NOMO-1 (cell line): ENCODE measurements around the gene SEMA4B.
A peak's percentile ranks its signal among the peaks of the same experiment; 100 is the strongest.
"Not testable (repeated sequence)": the region's sequence is repeated elsewhere in the genome, so short reads cannot be mapped to it uniquely, and the experiment has no call there.

Experiments
- DNase-seq, 2 experiments: peaks; one replicate each; lab custom pipeline; 2025; ENCODE audit not compliant: unreplicated experiment in 2 of 2; lab: John Stamatoyannopoulos, UW

The SEMA4B gene, protein sequence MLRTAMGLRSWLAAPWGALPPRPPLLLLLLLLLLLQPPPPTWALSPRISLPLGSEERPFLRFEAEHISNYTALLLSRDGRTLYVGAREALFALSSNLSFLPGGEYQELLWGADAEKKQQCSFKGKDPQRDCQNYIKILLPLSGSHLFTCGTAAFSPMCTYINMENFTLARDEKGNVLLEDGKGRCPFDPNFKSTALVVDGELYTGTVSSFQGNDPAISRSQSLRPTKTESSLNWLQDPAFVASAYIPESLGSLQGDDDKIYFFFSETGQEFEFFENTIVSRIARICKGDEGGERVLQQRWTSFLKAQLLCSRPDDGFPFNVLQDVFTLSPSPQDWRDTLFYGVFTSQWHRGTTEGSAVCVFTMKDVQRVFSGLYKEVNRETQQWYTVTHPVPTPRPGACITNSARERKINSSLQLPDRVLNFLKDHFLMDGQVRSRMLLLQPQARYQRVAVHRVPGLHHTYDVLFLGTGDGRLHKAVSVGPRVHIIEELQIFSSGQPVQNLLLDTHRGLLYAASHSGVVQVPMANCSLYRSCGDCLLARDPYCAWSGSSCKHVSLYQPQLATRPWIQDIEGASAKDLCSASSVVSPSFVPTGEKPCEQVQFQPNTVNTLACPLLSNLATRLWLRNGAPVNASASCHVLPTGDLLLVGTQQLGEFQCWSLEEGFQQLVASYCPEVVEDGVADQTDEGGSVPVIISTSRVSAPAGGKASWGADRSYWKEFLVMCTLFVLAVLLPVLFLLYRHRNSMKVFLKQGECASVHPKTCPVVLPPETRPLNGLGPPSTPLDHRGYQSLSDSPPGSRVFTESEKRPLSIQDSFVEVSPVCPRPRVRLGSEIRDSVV

GRCh38 chr15:90201130-90201943, at the start of gene SEMA4B:
Gene SEMA4B (plus strand): TSS chr15:90201330. CDS start chr15:90201579, 249 bp downstream.
- DNase-seq = peak; percentile 57 to 79

GRCh38 chr15:90151989-90152645, 49.0 kb upstream of the SEMA4B start:
- DNase-seq = no peak

DNA sequence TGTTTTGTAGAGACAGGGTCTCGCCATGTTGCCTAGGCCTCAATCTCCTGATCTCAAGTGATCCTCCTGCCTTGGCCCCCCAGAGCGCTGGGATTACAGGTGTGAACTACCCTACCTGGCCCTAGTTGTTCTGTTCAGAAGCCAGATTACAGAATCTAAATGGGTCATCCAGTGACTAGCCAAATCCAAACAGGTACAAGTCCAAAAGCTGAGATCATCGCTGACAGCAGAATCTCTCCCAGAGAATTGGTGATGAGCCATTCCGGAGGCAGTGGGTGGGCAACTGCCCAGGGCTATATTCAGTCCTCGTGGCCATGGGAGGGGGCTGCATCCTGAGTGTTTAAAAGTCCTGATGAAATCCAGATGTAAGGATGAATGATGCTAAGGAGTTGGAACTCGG, 47.5 kb upstream of the SEMA4B start:
- DNase-seq = no peak

DNA sequence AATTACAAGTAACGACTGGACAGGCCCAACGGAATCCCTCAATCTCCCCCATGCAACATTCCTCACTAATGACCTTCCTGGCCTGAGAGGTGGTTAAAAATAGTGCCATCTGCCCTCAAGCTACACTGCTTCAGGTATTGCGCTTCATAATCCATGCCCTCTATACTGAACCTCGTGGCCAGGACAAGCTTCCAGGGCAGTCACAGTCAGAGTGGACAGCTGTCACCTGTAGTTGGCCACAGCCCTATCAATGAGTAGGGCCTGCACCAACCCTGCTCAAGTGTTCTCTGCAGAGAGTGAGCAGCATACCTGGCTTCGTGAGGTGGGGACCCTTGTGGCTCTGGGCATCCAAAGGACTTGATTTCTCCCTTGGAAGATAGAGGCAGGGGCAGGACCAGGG, 46.9 kb upstream of the SEMA4B start:
- no peak for DNase-seq

DNA sequence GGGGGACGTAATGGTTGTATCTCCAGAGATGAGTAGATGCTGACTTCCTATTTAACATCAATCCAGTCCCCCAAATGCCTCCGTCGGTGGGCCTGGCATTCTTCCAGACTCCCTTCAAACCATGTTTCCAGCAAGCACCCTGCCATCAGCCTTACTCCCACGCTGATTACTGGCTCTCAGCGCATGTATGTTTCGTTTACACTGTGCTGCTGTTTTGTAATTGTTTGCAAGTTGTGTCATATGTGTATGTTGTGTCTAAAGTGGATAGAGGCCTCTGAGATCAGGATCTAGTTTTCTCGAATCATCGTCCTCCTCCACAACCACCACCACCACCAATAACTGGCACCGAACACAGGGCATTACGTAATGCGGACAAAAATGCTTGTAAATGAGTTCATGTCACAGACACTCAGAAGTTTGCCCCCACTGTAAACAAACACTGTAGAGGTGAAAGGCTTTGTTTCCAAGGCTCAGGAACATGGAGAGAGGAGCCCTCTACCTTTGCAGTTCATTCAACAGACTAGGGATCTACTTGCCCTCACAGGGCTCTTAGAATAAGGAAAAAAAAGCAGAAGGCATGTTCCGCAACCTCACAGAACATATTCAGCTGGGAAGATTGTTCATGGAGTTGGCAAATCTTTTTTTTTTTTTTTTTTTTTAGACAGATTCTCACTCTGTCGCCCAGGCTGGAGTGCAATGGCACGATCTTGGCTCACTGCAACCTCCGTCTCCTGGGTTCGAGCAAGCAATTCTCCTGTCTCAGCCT, 46.1 kb upstream of the SEMA4B start:
- peak in 1 of 2 experiments; percentile 13 for DNase-seq

DNA sequence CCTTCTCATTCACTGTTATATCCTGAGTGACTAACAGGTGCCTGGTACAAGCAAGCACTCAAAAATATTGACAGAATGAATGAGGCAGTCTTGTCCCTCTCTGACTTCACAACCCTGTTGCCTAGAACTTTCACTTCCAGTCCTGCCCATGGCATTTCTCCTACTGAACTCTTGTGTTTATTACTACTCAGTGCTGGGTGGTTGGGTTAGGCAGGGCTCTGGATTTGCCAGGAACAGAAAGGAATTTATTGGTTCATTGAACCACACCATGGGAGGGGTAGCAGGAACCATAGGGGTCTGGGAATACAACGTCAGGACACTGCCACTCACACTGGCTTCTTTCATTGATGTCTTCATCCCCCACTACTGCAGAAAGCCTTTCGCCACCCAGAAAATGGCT, 41.9 kb upstream of the SEMA4B start:
- no peak for DNase-seq

DNA sequence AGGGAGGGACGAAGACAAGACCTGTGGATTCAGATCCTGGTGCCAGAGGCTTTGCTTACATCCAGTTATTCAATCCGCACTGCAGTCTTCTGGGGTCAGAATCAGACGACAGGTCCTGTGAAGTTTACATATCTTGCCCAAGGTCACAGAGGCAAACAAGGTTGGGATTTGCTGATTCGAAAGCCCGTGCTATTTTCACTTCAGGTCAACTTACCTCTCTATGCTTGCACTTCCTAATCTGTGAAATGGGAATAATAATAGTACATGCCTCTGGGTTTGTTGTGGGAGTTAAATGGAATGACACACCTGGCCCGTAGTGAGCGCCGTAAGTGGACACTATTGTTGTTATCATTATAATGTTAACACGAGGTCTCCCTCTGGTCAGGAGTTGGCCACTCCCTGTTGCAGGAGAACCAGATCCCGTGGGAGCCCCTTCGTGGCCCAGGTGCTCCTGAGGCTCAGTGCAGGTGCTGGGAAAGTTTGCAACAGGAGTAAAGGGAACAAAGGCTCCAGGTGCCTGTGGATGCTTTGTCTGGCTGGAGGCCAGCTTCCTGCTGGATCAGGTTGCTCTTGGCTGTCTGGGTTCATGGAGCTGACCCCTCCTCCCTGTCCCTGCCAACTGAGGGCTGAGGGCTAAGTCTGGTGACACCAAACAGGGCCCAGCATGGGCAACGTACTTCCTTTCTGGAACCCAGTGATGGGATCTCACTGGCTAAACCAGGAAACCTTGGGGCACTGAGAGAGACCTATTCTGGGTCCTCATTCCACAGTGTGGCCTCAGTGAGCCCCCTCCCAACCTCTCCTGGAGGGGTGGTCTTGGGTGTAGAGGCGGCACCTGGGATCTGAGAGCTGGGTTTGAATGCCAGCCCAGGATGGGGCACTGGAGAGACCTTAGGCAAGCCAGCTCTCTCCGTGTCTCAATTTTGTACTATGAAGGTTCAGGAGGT, 40.1 kb upstream of the SEMA4B start:
- DNase-seq = no peak

GRCh38 chr15:90161950-90162361, 39.2 kb upstream of the SEMA4B start:
- DNase-seq = peak; percentile 65 to 81

DNA sequence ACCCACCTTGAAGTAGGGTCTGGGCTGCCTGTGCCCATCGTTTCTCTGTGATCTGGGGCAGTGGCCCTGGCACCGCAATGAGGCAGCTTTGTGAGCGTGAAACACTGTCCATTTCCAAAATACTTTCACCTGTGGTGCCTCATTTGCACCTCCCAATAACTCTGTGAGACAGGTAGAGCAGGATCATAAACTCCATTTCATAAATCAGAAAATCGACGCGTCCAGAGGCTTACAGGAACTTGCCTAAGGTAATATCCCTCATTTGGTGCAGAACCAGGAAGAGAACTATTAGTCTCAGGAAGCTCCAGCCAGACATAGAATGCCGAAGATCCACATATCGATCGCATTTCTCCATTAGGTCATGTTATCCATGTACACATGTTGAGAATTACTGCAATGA, 38.2 kb upstream of the SEMA4B start:
- no peak for DNase-seq

- DNase-seq = not testable (repeated sequence)
Observed at GRCh38 chr15:90164239-90164638, 36.9 kb upstream of the SEMA4B start.

GRCh38 chr15:90165157-90165556, 36.0 kb upstream of the SEMA4B start:
- DNase-seq = no peak

DNA sequence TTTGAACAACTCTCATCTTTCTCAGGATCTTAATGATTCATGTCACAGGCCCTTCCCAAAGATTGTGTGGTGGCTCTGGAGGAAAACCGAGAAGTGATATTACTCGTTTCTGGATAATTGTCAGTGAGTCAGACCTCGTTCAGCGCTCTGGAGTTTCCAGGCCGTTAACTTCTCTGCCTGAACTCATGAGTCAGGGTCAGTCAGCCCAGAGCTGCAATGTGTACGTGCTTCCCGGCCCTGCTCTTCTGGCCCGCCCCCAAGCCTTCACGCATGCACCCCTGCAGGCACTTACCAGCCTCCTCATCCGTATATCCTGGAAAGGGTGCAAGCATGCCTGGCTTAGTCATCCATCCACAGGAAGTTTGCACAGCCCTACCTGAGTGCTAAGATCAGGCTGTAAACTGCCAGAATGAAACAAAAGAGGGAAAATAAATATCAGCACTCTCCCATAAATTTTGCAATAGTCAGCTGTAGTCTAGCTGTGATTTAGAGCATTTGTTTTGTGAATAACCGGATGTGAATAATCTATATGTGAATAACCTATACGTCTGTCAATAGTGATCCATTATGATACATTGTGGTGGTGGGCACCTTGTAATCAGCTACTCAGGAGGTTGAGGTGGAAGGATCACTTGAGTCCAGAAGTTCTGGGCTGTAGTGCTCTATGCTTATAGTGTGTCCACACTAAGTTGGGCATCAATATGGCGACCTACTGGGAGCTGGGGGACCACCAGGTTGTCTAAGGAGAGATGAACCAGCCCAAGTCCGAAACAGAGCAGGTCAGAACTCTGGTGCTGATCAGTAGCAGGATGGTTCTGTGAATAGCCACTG, 35.3 kb upstream of the SEMA4B start:
- DNase-seq = peak; percentile 38 to 74

GRCh38 chr15:90167121-90167520, 34.0 kb upstream of the SEMA4B start:
- no peak for DNase-seq

DNA sequence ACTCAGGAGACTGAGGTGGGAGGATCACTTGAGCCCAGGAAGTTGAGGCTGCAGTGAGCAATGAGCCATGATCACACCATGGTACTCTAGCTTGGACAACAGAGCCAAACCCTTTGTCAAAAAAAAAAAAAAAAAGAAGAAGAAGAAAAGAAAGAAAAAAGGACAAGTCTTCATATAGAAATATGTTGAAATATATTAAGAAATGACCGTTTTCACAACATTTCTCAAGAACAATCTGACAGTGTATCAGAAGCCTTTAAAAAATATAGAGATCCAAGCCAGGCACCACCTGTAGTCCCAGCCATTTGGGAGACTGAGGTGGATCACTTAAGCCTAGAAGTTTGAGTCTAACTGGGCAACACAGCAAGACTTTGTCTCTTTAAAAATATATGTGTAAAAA, 29.5 kb upstream of the SEMA4B start:
- DNase-seq = peak in 1 of 2 experiments; percentile 39

- no peak for DNase-seq
Observed at GRCh38 chr15:90173372-90173771, 27.8 kb upstream of the SEMA4B start.

DNA sequence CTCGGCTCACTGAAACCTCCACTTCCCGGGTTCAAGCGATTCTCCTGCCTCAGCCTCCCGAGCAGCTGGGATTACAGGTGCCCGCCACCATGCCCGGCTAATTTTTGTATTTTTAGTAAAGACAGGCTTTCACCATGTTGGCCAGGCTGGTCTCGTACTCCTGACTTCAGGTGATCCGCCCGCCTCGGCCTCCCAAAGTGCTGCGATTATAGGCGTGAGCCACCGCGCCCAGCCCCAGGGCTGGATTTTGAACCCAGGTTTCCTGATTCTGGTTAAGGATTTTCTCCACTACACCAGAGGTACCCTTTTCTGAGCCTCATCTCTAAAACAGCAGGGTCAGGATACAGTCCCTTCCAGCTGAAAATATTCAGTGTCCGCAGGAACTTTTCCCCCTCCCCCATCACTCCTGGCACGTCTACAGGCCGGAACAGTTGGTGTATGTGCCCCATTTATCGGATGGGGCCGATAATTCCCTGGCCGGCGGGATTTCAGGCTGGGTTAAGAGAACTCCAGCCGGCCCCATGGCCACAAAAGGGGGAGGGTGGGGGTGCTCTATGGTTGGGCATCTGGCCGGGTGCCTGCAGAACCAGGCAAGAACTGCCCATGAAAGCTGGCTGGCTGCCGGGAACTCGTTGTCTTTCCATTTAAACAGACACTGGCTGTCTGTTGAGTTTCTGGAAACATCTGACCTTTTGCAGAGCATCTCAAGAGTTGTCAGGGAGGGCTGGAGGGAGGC, 26.8 kb upstream of the SEMA4B start:
- DNase-seq = no peak

GRCh38 chr15:90177012-90177411, 24.1 kb upstream of the SEMA4B start:
- DNase-seq = no peak
